Measurements from ENCODE around the gene ZC3HAV1.
"Not testable (repeated sequence)": the region's sequence is repeated elsewhere in the genome, so short reads cannot be mapped to it uniquely, and the experiment has no call there.

- not testable (repeated sequence) for TF ChIP-seq CTCF (IDR thresholded peaks at IDR 0.05; ENCODE audit: low read length); EZH2phosphoT487 (IDR thresholded peaks at IDR 0.05; ENCODE audit: low read length); EZH2 (optimal IDR thresholded peaks at IDR 0.05; ENCODE audit: low read depth, low read length)
Measured at GRCh38 chr7:139129814-139130213, 20.3 kb upstream of the ZC3HAV1 start.

Data from MM.1S (cell line).